Fibroblast of peridontal ligament (primary cell): ENCODE measurements around the gene TIMM29.

Experiments used
- DNase-seq: peaks from one replicate; pipeline ENCODE4 v3.0.0-alpha.2; 2010; ENCODE audit errors: extremely low read depth

Gene TIMM29

GRCh38 chr19:10928563-10929401, at the start of gene TIMM29, which contains the start of gene YIPF2:
Gene TIMM29, plus strand, starts transcription at chr19:10928811. Its CDS starts 12 bp downstream, at chr19:10928823.
Gene YIPF2, minus strand, starts transcription at chr19:10928639. Its CDS starts 229 bp downstream, at chr19:10928410.
- DNase-seq = peak; percentile 99

GRCh38 chr19:10881403-10882107, 47.1 kb upstream of the TIMM29 start:
- no peak for DNase-seq

- DNase-seq = no peak
These were observed 46.5 kb upstream of the TIMM29 start for GRCh38 chr19:10882108-10882457.

- DNase-seq = peak; percentile 69
These were observed 44.3 kb upstream of the TIMM29 start for GRCh38 chr19:10884274-10884673.

- DNase-seq = no peak
These were observed 43.1 kb upstream of the TIMM29 start for GRCh38 chr19:10885201-10886169.

- no peak for DNase-seq
These were observed 40.8 kb upstream of the TIMM29 start for GRCh38 chr19:10887616-10888367.

- DNase-seq = no peak
These were observed 40.2 kb upstream of the TIMM29 start for GRCh38 chr19:10888421-10888866.

GRCh38 chr19:10889880-10890279, 38.7 kb upstream of the TIMM29 start:
- no peak for DNase-seq

- DNase-seq = no peak
These were observed 37.1 kb upstream of the TIMM29 start for GRCh38 chr19:10891405-10892086.

- no peak for DNase-seq
These were observed 36.4 kb upstream of the TIMM29 start for GRCh38 chr19:10892256-10892655.

GRCh38 chr19:10894911-10895213, 33.7 kb upstream of the TIMM29 start:
- DNase-seq = no peak

- DNase-seq = no peak
These were observed 33.2 kb upstream of the TIMM29 start for GRCh38 chr19:10895363-10895762.

GRCh38 chr19:10895920-10896319, 32.7 kb upstream of the TIMM29 start:
- DNase-seq = no peak

- peak; percentile 28 for DNase-seq
These were observed 31.6 kb upstream of the TIMM29 start for GRCh38 chr19:10896851-10897526.

- no peak for DNase-seq
These were observed 30.0 kb upstream of the TIMM29 start for GRCh38 chr19:10898633-10899032.

GRCh38 chr19:10899151-10899653, 29.4 kb upstream of the TIMM29 start:
- DNase-seq = no peak

GRCh38 chr19:10907925-10908324, 20.7 kb upstream of the TIMM29 start:
- no peak for DNase-seq

- no peak for DNase-seq
These were observed 20.1 kb upstream of the TIMM29 start for GRCh38 chr19:10908380-10908960.

- no peak for DNase-seq
These were observed 16.8 kb upstream of the TIMM29 start for GRCh38 chr19:10911579-10912363.
